ENCODE data around the gene MYBPC3. TPM values are rescaled to one million over a fixed set of nuclear protein-coding genes. Genes with fewer than 3 reads are reported as not detected.
A peak's percentile ranks its signal among the peaks of the same experiment; 100 is the strongest.
"Not testable (repeated sequence)": the region's sequence is repeated elsewhere in the genome, so short reads cannot be mapped to it uniquely, and the experiment has no call there.

The MYBPC3 gene
- polyA plus RNA-seq, 2 of the 4 experiments (the other 2 are of a cell fraction) = 0.05 to 0.06 TPM

- no peak overlapping the region for H3K4me2 ChIP-seq
- POLR2A ChIA-PET = interaction anchor here (1.4 kb wide), 1 partner anchor 18 kb away, joined by 4 read pairs; no protein-coding TSS in a partner anchor
- no peaks in the 10 kb centered on the region for H3K9me3 ChIP-seq
- H3K4me1 ChIP-seq = peaks cover 10% of the 10 kb centered on the region; the same call in 2 of the 3 replicates
- TF ChIP-seq RCOR1 (IDR thresholded peaks at IDR 0.05; ENCODE audit: low read depth, low read length) = no peak
- no peak for TF ChIP-seq JUN (IDR thresholded peaks at IDR 0.05)
- no peak for TF ChIP-seq BCL3 (IDR thresholded peaks at IDR 0.05)
- peak overlapping the region; percentile 24 to 74 for H3K27ac ChIP-seq
- no peak overlapping the region for H3K4me3 ChIP-seq
- 73% methylated on average over 4 of the region's 4 CpGs for WGBS (ENCODE audit: missing lambda C conversion rate)
- ATAC-seq (no peak), DNase-seq (ENCODE audit: low read depth in 1 of 2, low spot score in 1 of 2) (no peak), FAIRE-seq (no peak)
- CTCF ChIA-PET = interaction anchor here (0.7 to 2.9 kb wide), 6 partner anchors 10 to 109 kb away, joined by 3 to 9 read pairs (median 4); no protein-coding TSS in a partner anchor
Measured at GRCh38 chr11:47336595-47336994, 15.9 kb downstream of the MYBPC3 start.

GRCh38 chr11:47335733-47336132 lies 16.8 kb downstream of the MYBPC3 start:
- POLR2A ChIA-PET = no interaction called here
- CTCF ChIA-PET = interaction anchor here (0.9 to 2.9 kb wide), 4 partner anchors 19 to 62 kb away, joined by 3 to 9 read pairs (median 4); no protein-coding TSS in a partner anchor
- H3K27ac ChIP-seq = peak overlapping the region in 1 of 2 experiments; percentile 53; a peak in 2 of 6 replicates
- DNase-seq (ENCODE audit: low read depth in 1 of 2, low spot score in 1 of 2) = no peak
- WGBS (ENCODE audit: missing lambda C conversion rate) = 98% methylated on average over 8 of the region's 9 CpGs
- ATAC-seq = no peak
- peaks cover 10% of the 10 kb centered on the region; the same call in 2 of the 3 replicates for H3K4me1 ChIP-seq
- no peak overlapping the region for H3K4me2 ChIP-seq
- no peak overlapping the region for H3K4me3 ChIP-seq
- FAIRE-seq = no peak
- H3K9me3 ChIP-seq = no peaks in the 10 kb centered on the region
- no peak for TF ChIP-seq ZFP36 (IDR thresholded peaks at IDR 0.05; ENCODE audit: borderline replicate concordance, partially characterized antibody)
- TF ChIP-seq SREBF2 (IDR thresholded peaks at IDR 0.05) = no peak
- TF ChIP-seq E2F6 (IDR thresholded peaks at IDR 0.05; ENCODE audit: borderline replicate concordance, low read depth) = no peak
- TF ChIP-seq ELK1 (IDR thresholded peaks at IDR 0.05; ENCODE audit: low read depth, low read length) = no peak
- no peak for TF ChIP-seq POLR2AphosphoS2 (conservative IDR thresholded peaks at IDR 0.05; ENCODE audit: low read length)
- TF ChIP-seq EHF (CRISPR knock-in tag; IDR thresholded peaks at IDR 0.05) = no peak
- no peak for TF ChIP-seq MYC (IDR thresholded peaks at IDR 0.05; ENCODE audit: borderline replicate concordance, low read length)
- TF ChIP-seq ZNF302 (CRISPR knock-in tag; IDR thresholded peaks at IDR 0.05) = no peak
- no peak for TF ChIP-seq HOXB5 (CRISPR knock-in tag; IDR thresholded peaks at IDR 0.05)
- no peak for TF ChIP-seq PBX3 (IDR thresholded peaks at IDR 0.05)
- TF ChIP-seq REST (IDR thresholded peaks at IDR 0.05) = no peak
- no peak for TF ChIP-seq BHLHE40 (IDR thresholded peaks at IDR 0.05; ENCODE audit: low read depth, low read length)
- TF ChIP-seq USF2 (IDR thresholded peaks at IDR 0.05) = no peak
- TF ChIP-seq FOXS1 (CRISPR knock-in tag; IDR thresholded peaks at IDR 0.05) = no peak
- no peak for TF ChIP-seq ATOH8 (CRISPR knock-in tag; IDR thresholded peaks at IDR 0.05; ENCODE audit: low read depth)

GRCh38 chr11:47334699-47335411 lies 17.6 kb downstream of the MYBPC3 start:
- FAIRE-seq; ATAC-seq; H3K9me3 ChIP-seq; H3K4me2 ChIP-seq; POLR2A ChIA-PET; H3K4me1 ChIP-seq; H3K4me3 ChIP-seq; DNase-seq (ENCODE audit: low read depth in 1 of 2, low spot score in 1 of 2); H3K27ac ChIP-seq: not testable (repeated sequence)
- CTCF ChIA-PET = interaction anchor here (0.8 to 2.9 kb wide), 7 partner anchors 9 to 101 kb away, joined by 3 to 16 read pairs (median 4); no protein-coding TSS in a partner anchor
- WGBS (ENCODE audit: missing lambda C conversion rate) = 88% methylated on average over 16 of the region's 16 CpGs
